Neutrophil (primary cell): ENCODE results near the gene OBSCN.
"Not testable (repeated sequence)": the region's sequence is repeated elsewhere in the genome, so short reads cannot be mapped to it uniquely, and the experiment has no call there.

Source experiments
- H3K27ac ChIP-seq: fragments of 200-600 bp; sonication (generic); 2 replicates; pipeline ENCODE4 v1.5.1; 2016; ENCODE audit warnings: mild to moderate bottlenecking, moderate library complexity
- H3K27me3 ChIP-seq: fragments of 200-600 bp; sonication (generic); 2 replicates; pipeline ENCODE4 v1.6.0; 2016; ENCODE audit warnings: mild to moderate bottlenecking
- H3K36me3 ChIP-seq: fragments of 200-600 bp; sonication (generic); 2 replicates; pipeline ENCODE4 v1.5.1; 2017
- H3K4me1 ChIP-seq, 2 experiments: fragments of 200-600 bp in 1 of 2; sonication (generic) in 1 of 2; 1 replicate in 1 of 2; 2 replicates in 1 of 2; pipeline versions ENCODE4 v1.5.1 to v1.6.1; 2013 to 2016; ENCODE audit warnings: low read depth in 1 of 2, low read length in 1 of 2, mild to moderate bottlenecking in 1 of 2, moderate library complexity in 1 of 2; ENCODE audit not compliant: control insufficient read depth in 1 of 2, insufficient read depth in 1 of 2
- H3K4me3 ChIP-seq, 2 experiments: fragments of 200-600 bp in 1 of 2; sonication (generic) in 1 of 2; 1 replicate in 1 of 2; 2 replicates in 1 of 2; pipeline ENCODE4 v1.5.1; 2013 to 2016; ENCODE audit warnings: low read depth in 1 of 2, low read length in 1 of 2, mild to moderate bottlenecking in 1 of 2, moderate library complexity in 1 of 2
- H3K9me3 ChIP-seq: fragments of 200-600 bp; sonication (generic); 2 replicates; pipeline ENCODE4 v1.5.1; 2016
- CTCF ChIP-seq: fragments of 200-600 bp; sonication (generic); IDR thresholded peaks from 2 replicates; pipeline ENCODE4 v1.5.1; 2016; ENCODE audit warnings: antibody characterized with exemption

The OBSCN gene

GRCh38 chr1:228264090-228264829 is 56.4 kb downstream of the OBSCN start:
- Histone ChIP-seq H3K36me3 (no peaks in the 10 kb centered on the region), H3K27me3 (no peaks in the 10 kb centered on the region), H3K4me1 (no peaks in the 10 kb centered on the region), H3K4me3 (no peak overlapping the region), H3K27ac (no peak overlapping the region), H3K9me3 (no peaks in the 10 kb centered on the region)
- TF ChIP-seq CTCF = no peak

GRCh38 chr1:228265167-228265566 is 57.3 kb downstream of the OBSCN start:
- H3K27ac ChIP-seq = no peak overlapping the region
- no peaks in the 10 kb centered on the region for H3K27me3 ChIP-seq
- no peaks in the 10 kb centered on the region for H3K9me3 ChIP-seq
- H3K36me3 ChIP-seq = no peaks in the 10 kb centered on the region
- no peaks in the 10 kb centered on the region for H3K4me1 ChIP-seq
- H3K4me3 ChIP-seq = no peak overlapping the region
- no peak for TF ChIP-seq CTCF

GRCh38 chr1:228267962-228268880 is 60.4 kb downstream of the OBSCN start:
- TF ChIP-seq CTCF = no peak
- H3K27me3 ChIP-seq = no peaks in the 10 kb centered on the region
- no peaks in the 10 kb centered on the region for H3K36me3 ChIP-seq
- H3K27ac ChIP-seq = no peak overlapping the region
- H3K4me1 ChIP-seq = no peaks in the 10 kb centered on the region
- H3K4me3 ChIP-seq = no peak overlapping the region
- H3K9me3 ChIP-seq = no peaks in the 10 kb centered on the region

- Histone ChIP-seq H3K9me3 (no peaks in the 10 kb centered on the region), H3K4me3 (no peak overlapping the region), H3K27ac (no peak overlapping the region), H3K27me3 (peaks cover 3% of the 10 kb centered on the region), H3K4me1 (no peaks in the 10 kb centered on the region), H3K36me3 (no peaks in the 10 kb centered on the region)
- no peak for TF ChIP-seq CTCF
Observed at GRCh38 chr1:228268881-228269265, 61.0 kb downstream of the OBSCN start.

- not testable (repeated sequence) for H3K4me1 ChIP-seq, H3K27me3 ChIP-seq, H3K27ac ChIP-seq, H3K4me3 ChIP-seq, H3K36me3 ChIP-seq, H3K9me3 ChIP-seq
Observed at GRCh38 chr1:228269431-228269830, 61.6 kb downstream of the OBSCN start.

- Histone ChIP-seq H3K4me3 (no peak overlapping the region), H3K27me3 (peaks cover 14% of the 10 kb centered on the region), H3K4me1 (no peaks in the 10 kb centered on the region), H3K27ac (no peak overlapping the region), H3K9me3 (no peaks in the 10 kb centered on the region), H3K36me3 (no peaks in the 10 kb centered on the region)
- no peak for TF ChIP-seq CTCF
Observed at GRCh38 chr1:228270032-228270431, 62.2 kb downstream of the OBSCN start.
